NCI-H226 (cell line): ENCODE data around the gene EEFSEC.
"Not testable (repeated sequence)": the region's sequence is repeated elsewhere in the genome, so short reads cannot be mapped to it uniquely, and the experiment has no call there.

Source experiments
- DNase-seq: peaks from one replicate; pipeline ENCODE4 v3.0.0-alpha.2; 2015

Gene EEFSEC

DNA sequence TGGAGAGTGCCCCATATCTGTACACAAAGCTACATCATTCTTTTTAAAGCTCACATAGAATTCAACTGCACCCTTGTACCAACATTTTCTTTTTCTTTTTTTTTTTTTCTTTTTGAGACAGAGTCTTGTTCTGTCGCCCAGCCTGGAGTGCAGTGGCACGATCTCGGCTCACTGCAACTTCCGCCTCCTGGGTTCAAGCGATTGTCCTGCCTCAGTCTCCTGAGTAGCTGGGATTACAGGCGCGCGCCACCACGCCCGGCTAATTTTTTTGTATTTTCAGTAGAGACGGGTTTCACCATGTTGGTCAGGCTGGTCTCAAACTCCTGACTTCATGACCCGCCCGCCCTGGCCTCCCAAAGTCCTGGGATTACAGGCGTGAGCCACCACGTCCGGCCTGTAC is 1.1 kb downstream of the EEFSEC start:
- DNase-seq = not testable (repeated sequence)

- no peak for DNase-seq
These were observed 2.5 kb downstream of the EEFSEC start for GRCh38 chr3:128155616-128156360.

DNA sequence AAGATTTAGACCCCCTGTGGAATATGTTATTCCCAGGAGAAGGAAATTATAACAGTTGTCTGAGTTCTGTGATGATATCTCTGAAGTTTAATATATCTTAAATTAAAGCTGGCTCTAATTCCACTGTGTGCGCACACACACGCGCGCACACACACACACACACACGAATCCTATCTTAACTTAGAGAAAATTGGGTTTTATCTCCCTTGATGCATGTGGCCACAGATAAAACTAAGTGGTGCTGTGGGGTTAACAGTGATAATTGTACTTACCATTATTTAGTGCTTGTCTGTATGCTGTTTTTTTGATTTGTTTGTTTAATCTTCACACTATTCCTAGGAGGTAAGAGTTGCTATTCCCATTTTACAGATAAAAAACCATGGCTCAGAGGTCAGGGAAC is 7.4 kb downstream of the EEFSEC start:
- DNase-seq = no peak

DNA sequence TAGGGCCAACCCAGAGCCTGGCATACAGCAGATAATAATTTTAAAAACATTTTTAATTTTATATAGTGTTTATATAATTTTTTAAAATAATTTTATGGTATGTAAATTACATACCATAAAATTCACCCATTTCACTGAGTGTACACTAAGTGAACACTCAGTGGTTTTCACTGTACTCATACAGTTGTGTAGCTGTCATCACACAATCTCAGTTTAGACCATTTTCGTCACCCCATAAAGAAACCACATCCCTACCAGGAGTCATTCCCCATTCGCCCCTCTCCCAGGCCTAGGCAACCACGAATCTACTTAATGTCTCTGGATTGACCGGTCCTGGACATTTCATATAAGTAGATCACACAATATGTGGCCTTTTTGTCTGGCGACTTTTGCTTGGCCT is 10.2 kb downstream of the EEFSEC start:
- no peak for DNase-seq

GRCh38 chr3:128166971-128167453 is 13.7 kb downstream of the EEFSEC start:
- no peak for DNase-seq

GRCh38 chr3:128167646-128167972 is 14.3 kb downstream of the EEFSEC start:
- no peak for DNase-seq

- DNase-seq = no peak
These were observed 14.8 kb downstream of the EEFSEC start for GRCh38 chr3:128167973-128168674.

- no peak for DNase-seq
These were observed 15.6 kb downstream of the EEFSEC start for GRCh38 chr3:128168836-128169235.

GRCh38 chr3:128170866-128171516 is 17.7 kb downstream of the EEFSEC start:
- peak; percentile 44 for DNase-seq

DNA sequence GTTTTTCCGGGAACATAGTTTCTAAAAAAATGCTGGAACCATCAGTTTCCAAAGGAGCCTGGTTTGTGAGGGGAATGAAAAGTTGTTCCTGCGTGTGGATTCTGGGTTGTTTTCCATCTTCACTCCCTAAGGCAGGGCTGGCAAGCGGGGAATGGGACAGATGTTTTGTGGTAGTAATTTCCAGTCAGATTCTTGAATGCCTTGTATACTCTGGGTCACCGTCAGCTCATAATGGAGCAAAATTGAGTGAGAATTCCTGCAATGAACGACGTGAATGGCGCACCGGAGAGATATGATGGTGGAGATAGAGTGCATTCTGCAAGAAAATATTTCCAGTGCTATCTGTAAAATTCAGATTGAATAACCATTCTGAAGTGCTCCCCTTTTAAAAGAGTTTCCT is 19.9 kb downstream of the EEFSEC start:
- DNase-seq = no peak

GRCh38 chr3:128173849-128174248 is 20.6 kb downstream of the EEFSEC start:
- no peak for DNase-seq

DNA sequence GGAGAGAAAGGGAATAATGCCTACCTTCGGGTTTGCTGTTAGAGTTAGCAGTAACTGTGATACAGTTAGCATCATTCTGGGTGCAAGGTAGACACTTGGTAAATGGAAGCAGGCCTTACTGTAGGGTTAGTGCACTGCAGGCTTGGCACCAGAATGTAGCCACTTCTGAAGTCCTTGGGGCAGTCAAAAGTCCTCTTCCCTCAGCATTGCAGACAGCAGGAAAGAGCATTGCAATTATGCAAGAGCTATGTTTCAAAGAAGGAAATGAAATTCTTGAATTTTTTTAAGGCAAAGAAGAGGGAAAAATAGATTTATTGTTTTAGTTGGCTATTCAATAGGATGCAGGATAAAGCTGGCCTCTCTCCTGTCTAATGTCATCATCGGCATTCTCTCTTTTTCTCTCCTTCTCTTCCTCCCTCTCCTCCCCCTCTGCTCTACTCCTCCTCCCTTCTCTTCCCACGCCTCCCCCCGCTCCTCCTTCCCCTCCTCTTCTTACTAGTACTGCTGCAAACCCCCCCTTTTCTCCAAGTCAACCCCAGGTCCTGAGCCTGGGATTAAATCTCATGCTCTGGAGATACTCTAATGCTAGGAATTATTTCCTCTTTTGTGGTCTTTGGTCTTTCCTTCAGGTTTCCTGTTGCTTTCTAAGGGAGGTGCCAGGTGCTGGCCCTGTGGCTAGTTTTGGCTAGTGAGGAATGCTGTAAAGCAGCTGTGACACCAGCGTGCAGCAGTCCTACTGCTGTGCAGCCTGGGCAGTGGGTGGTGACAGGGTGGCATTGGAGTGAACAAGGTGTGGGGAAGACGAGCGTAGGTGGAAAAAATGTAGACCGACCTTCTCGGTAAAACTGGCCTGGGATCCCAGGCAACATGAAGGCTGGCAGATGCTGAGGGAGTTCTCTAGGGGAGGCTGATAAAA is 21.7 kb downstream of the EEFSEC start:
- no peak for DNase-seq

DNA sequence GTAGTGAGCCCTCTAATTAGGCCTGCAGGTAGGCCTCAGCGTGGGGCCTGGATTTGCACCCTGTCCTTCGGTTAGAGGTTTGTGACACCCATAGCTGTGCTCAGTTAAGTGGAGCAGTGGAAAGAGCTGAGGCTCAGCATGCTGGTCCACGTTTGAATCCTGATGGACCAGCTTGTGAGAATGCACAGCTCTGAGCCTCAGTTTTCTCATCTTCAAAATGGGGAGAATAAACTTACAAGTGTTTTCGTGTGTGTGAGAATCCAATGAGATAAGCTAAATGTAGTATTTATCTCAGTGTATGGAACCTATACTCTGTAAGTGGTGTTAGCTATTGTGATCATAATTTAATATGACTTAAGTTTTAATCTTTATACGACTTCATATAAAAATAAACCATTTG is 22.5 kb downstream of the EEFSEC start:
- no peak for DNase-seq

DNA sequence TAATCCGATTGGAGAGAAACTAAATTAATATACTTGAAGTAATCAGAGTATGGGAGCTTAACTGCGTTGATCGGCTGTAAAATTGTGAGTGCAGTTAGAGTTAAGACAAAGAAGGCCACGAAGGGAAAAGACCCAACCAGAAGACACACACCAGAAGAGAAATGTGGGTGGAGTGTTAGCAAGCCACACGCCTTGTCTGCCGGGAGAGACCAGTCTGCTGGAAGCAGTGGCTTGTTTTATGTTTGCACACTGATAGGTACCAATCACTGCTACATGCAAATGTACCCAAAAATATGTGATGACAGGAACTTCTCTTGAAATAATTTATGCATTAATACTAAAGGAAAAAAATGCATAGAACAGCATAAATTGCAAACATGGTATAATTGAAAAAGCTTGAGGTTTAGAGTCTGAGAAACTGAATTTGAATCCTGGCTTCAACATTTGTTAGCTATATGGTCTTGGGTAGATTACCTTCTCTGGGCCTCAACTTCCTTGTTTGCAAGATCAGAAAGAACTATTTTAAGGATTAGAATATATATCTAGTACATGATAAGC is 23.1 kb downstream of the EEFSEC start:
- DNase-seq = no peak

GRCh38 chr3:128177865-128178264 is 24.6 kb downstream of the EEFSEC start:
- no peak for DNase-seq

GRCh38 chr3:128178782-128179483 is 25.7 kb downstream of the EEFSEC start:
- no peak for DNase-seq

DNA sequence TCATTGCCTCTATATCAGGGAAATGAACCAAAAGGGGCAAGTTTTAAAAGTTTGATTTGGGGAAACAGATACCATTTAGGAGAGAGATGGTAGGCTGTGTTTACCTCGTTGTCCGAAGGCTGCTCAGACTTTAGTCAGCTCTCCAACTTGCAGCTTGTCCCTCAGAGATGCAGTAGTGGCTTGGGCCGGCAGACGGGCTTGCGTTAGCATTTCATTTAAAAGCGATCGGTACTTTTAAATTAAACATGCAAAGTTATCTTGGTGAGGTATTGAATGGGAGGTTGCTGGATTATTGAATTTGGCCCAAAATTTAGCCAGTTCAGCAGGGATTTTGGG is 26.2 kb downstream of the EEFSEC start:
- no peak for DNase-seq

DNA sequence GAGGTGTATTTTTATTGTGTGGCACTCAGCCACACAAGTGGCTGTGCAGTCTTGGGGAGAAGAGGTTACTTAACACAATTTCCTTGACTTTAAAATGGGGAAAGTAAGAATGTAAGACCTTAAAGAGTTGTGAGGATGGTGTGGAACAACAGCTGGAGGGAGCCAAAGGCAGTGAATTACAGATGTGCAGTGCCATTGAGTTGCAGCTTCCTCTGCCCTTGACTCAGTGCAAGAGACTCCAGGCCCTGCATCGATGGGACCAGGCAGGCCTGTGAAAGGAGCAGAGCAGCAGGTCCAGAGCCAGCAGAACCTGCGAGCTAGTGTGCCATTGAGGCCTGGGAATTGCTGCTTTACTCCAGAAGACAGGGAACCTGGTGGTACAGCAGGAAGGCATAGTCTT is 27.2 kb downstream of the EEFSEC start:
- no peak for DNase-seq

DNA sequence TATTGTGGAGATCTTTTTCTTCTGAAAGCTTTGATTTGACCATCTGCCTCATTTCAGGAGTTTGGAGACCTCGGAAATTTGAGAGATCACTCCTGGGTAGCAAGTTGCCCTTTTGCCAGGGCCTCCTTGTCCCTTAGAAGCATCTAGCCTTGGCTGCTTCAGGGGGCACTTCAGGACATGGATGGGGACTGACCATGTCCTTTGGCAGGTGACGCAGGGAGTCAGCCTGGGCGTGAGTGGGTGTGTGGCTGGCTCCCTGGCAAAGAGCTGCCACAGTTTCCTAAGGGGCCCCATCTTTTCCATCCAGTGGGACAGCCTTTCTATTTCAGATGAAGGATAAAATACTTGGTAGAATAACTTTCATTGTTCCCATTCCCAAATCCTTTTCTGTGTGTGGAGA is 27.6 kb downstream of the EEFSEC start:
- DNase-seq = no peak

DNA sequence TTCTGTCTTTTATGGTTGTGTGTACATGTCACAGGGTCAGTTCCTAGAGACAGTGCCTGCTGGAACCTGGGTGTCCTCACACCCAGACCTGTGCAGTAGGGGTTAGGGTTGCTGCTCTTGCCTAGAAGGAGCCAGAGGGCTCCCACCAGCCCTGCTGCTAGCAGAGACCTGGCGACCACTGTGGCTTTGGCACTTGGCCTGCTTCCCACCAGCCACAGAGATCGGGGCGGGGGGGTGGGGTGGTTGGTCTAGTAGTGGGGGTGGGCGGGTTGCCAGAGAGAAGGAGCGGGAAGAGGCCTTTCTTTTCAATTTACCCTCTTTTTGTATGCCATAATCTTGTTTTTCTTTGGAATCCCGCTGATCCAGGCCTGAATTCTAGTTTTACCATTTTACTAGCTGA is 29.4 kb downstream of the EEFSEC start:
- no peak for DNase-seq

DNA sequence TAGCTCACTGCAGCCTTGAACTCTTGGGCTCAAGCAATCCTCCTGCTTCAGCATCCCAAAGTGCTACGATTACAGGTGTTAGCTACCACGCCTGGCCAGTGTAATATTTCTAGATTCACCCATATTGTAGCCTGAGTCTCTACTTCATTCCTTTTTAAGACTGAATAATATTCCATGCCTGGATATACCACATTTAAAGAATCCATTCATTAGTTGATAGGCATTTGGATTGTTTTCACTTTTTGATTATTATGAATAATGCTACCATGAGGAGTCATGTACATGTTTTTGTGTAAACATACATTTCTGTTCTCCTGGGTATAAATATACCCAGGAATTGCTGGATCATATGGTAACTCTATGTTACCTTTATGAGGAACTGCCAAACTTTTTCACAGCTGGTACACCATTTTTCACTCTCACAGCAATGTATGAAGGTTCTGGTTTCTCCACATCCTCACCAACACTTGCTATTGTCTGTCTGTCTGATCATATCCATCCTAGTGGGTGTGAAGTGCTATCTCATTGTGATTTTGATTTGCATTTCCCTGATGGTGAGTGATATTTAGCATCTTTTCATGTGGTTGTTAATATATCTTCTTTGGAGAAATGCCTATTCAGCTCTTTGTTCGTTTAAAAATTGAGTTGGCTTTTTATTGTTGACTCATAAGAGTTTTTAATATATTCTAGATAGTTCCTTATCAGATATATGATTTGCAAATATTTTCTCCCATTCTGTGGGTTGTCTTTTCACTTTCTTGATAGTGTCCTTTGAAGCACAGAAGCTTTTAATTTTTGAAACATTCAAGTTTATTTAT is 32.6 kb downstream of the EEFSEC start:
- no peak for DNase-seq
